PC-9 (cell line): ENCODE results near the gene UCMA. TPM values are rescaled to one million over a fixed set of nuclear protein-coding genes. Genes with fewer than 3 reads are reported as not detected.

Experiments used
- BruUV-seq: library from RNA; stranded (reverse); fragments of 400-500 nt; replicated peaks from 2 replicates; lab custom pipeline; 2021; lab: Mats Ljungman, UMichigan
- CTCF ChIA-PET: fragments of 300-600 bp; sonication (Branson Sonifier 250); formaldehyde crosslinking; loops from one replicate; lab custom pipeline; 2022; ENCODE audit warnings: antibody characterized with exemption; lab: Charles Lee
- POLR2A ChIA-PET: fragments of 300-600 bp; sonication (Branson Sonifier 250); formaldehyde crosslinking; loops from one replicate; lab custom pipeline; 2022; ENCODE audit warnings: antibody characterized with exemption; ENCODE audit not compliant: unreplicated experiment; lab: Charles Lee
- DNase-seq, 2 experiments: peaks; one replicate each; pipeline versions ENCODE4 v3.0.0 to v3.0.0-alpha.2; 2015 to 2022; ENCODE audit warnings: mixed read lengths in 1 of 2
- H2AFZ ChIP-seq: fragments of 200-600 bp; sonication (generic); 2 replicates; pipeline ENCODE4 v1.8.1; 2017; ENCODE audit warnings: antibody characterized with exemption
- H3F3A ChIP-seq: fragments of 200-600 bp; sonication (generic); 2 replicates; pipeline ENCODE4 v1.8.1; 2017; ENCODE audit warnings: antibody characterized with exemption, mild to moderate bottlenecking, low read depth; ENCODE audit not compliant: insufficient read depth
- H3K27ac ChIP-seq: fragments of 200-600 bp; sonication (generic); 2 replicates; pipeline ENCODE4 v1.6.1; 2016; ENCODE audit warnings: mixed run types
- H3K27me3 ChIP-seq: fragments of 200-600 bp; sonication (generic); 2 replicates; pipeline ENCODE4 v1.6.1; 2016; ENCODE audit warnings: low read depth, mixed run types; ENCODE audit not compliant: insufficient read depth
- H3K36me3 ChIP-seq: fragments of 200-600 bp; sonication (generic); 2 replicates; pipeline ENCODE4 v1.6.1; 2016; ENCODE audit warnings: low read depth, mixed run types
- H3K4me1 ChIP-seq: fragments of 200-600 bp; sonication (generic); replicated peaks from 2 replicates; pipeline ENCODE4 v1.6.1; 2016; ENCODE audit warnings: mixed run types; ENCODE audit not compliant: insufficient read depth
- H3K4me2 ChIP-seq: fragments of 200-600 bp; sonication (generic); 2 replicates; pipeline ENCODE4 v1.6.1; 2017; ENCODE audit warnings: mixed run types
- H3K4me3 ChIP-seq: fragments of 200-600 bp; sonication (generic); 2 replicates; pipeline ENCODE4 v1.6.1; 2016; ENCODE audit warnings: mixed run types
- H3K79me2 ChIP-seq: fragments of 200-600 bp; sonication (generic); 2 replicates; pipeline ENCODE4 v1.6.1; 2017; ENCODE audit warnings: low read depth, mixed run types
- H3K9me2 ChIP-seq: fragments of 200-600 bp; sonication (generic); 2 replicates; pipeline ENCODE4 v1.8.1; 2017; ENCODE audit warnings: mild to moderate bottlenecking; ENCODE audit not compliant: insufficient read depth
- H3K9me3 ChIP-seq: fragments of 200-600 bp; sonication (generic); 2 replicates; pipeline ENCODE4 v1.8.1; 2016; ENCODE audit warnings: low read depth; ENCODE audit not compliant: insufficient read depth
- H4K20me1 ChIP-seq: fragments of 200-600 bp; sonication (generic); 2 replicates; pipeline ENCODE4 v1.8.1; 2017; ENCODE audit not compliant: insufficient read depth
- CTCF ChIP-seq: fragments of 200-600 bp; sonication (generic); conservative IDR thresholded peaks from 2 replicates; pipeline ENCODE4 v1.6.1; 2017; ENCODE audit warnings: mixed run types, antibody characterized with exemption, mild to moderate bottlenecking, moderate library complexity
- EZH2 ChIP-seq: fragments of 200-600 bp; sonication (generic); IDR thresholded peaks from 2 replicates; pipeline ENCODE4 v1.8.0; 2017; ENCODE audit warnings: antibody characterized with exemption, low read depth
- intact Hi-C: fragments of 100-400 bp; cut with micrococcal nuclease; formaldehyde crosslinking; loops from one replicate; pipeline ENCODE4 v1.10.0; 2022; ENCODE audit not compliant: unreplicated experiment
- total RNA-seq: library from RNA; stranded (reverse); gene quantifications from 2 replicates; pipeline ENCODE4 v1.2.3, GENCODE V29; 2021

Gene UCMA
- total RNA-seq, 1 experiment from 2014 or later = not detected

DNA sequence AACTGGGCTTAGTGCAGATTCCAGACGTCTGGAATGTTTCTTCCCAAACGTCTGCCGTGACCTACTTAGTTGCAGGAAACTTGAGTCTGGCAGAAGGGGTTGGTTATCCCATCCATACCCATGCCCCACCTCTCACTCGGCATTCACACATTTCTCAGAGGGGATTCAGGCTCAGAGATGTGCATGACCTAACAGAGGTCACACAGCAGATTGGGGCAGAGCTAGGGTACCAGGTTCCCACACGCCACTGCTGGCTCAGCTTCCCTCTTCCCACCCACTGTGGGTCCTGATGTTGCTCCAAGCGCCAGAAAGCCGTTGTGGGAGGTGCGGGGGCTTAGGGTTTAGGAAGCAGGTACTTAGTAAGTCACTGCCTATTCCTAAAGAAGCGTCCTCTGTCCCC, 3.0 kb downstream of the UCMA start:
- POLR2A ChIA-PET = no interaction called here

GRCh38 chr10:13227031-13227430, 7.1 kb downstream of the UCMA start:
- BruUV-seq = no TSS peak
- Histone ChIP-seq H3K79me2 (no peaks in the 10 kb centered on the region), H3K27ac (no peak overlapping the region), H3K27me3 (no peaks in the 10 kb centered on the region), H3K4me1 (no peaks in the 10 kb centered on the region), H3K36me3 (no peaks in the 10 kb centered on the region), H3F3A (no peaks in the 10 kb centered on the region), H3K4me3 (no peak overlapping the region), H3K9me3 (no peaks in the 10 kb centered on the region), H3K4me2 (no peak overlapping the region), H4K20me1 (no peaks in the 10 kb centered on the region), H3K9me2 (no peaks in the 10 kb centered on the region), H2AFZ (no peak overlapping the region)
- ChIA-PET POLR2A (no interaction called here), CTCF (no interaction called here)
- intact Hi-C loops = no loop called here
- DNase-seq = no peak
- TF ChIP-seq CTCF (no peak), EZH2 (no peak)

More for the DNA sequence above, 3.0 kb downstream of the UCMA start:
- no peaks in the 10 kb centered on the region for H3K36me3 ChIP-seq
- no peaks in the 10 kb centered on the region for H3K4me1 ChIP-seq
- DNase-seq = no peak
- TF ChIP-seq EZH2 (no peak), CTCF (no peak)
- CTCF ChIA-PET = no interaction called here
- no peaks in the 10 kb centered on the region for H4K20me1 ChIP-seq
- no peak overlapping the region for H3K4me2 ChIP-seq
- no peak overlapping the region for H3K4me3 ChIP-seq
- no peaks in the 10 kb centered on the region for H3K9me2 ChIP-seq
- H3F3A ChIP-seq = no peaks in the 10 kb centered on the region
- H3K9me3 ChIP-seq = no peaks in the 10 kb centered on the region
- intact Hi-C loops = no loop called here
- no peak overlapping the region for H2AFZ ChIP-seq
- no peaks in the 10 kb centered on the region for H3K79me2 ChIP-seq
- no TSS peak for BruUV-seq
- no peak overlapping the region for H3K27ac ChIP-seq
- no peaks in the 10 kb centered on the region for H3K27me3 ChIP-seq

GRCh38 chr10:13225601-13226000, 8.6 kb downstream of the UCMA start:
- BruUV-seq = no TSS peak
- H3K4me1 ChIP-seq = no peaks in the 10 kb centered on the region
- ChIA-PET POLR2A (interaction anchor here (0.6 kb wide), 1 partner anchor 483 kb away, joined by 7 read pairs; no protein-coding TSS in a partner anchor), CTCF (no interaction called here)
- no peak overlapping the region for H3K4me3 ChIP-seq
- no peaks in the 10 kb centered on the region for H4K20me1 ChIP-seq
- H3K79me2 ChIP-seq = no peaks in the 10 kb centered on the region
- H3K27me3 ChIP-seq = no peaks in the 10 kb centered on the region
- H3K9me3 ChIP-seq = no peaks in the 10 kb centered on the region
- TF ChIP-seq EZH2 (no peak), CTCF (no peak)
- H2AFZ ChIP-seq = no peak overlapping the region
- intact Hi-C loops = no loop called here
- H3F3A ChIP-seq = no peaks in the 10 kb centered on the region
- H3K4me2 ChIP-seq = no peak overlapping the region
- no peak overlapping the region for H3K27ac ChIP-seq
- H3K9me2 ChIP-seq = no peaks in the 10 kb centered on the region
- DNase-seq = no peak
- H3K36me3 ChIP-seq = no peaks in the 10 kb centered on the region
